Neuronal stem cell (in vitro differentiated cells): ENCODE results near the gene SND1.

ENCODE experiments used
- DNase-seq: peaks from one replicate; pipeline ENCODE4 v3.0.0-alpha.2; 2013; ENCODE audit warnings: low spot score
- H2AFZ ChIP-seq: one replicate; pipeline ENCODE4 v1.6.1; 2013; ENCODE audit warnings: mild to moderate bottlenecking, low read length, inconsistent platforms
- H2AK5ac ChIP-seq: 2 replicates; pipeline ENCODE4 v1.6.1; 2013; ENCODE audit warnings: low read depth, mild to moderate bottlenecking, inconsistent platforms, low read length, moderate library complexity, mixed read lengths
- H2BK120ac ChIP-seq: 2 replicates; pipeline ENCODE4 v1.6.1; 2013; ENCODE audit warnings: low read depth, mild to moderate bottlenecking, inconsistent platforms, low read length, moderate library complexity, mixed read lengths
- H2BK12ac ChIP-seq: one replicate; pipeline ENCODE4 v1.6.1; 2013; ENCODE audit warnings: low read length, inconsistent platforms
- H2BK15ac ChIP-seq: 2 replicates; pipeline ENCODE4 v1.6.1; 2013; ENCODE audit warnings: mild to moderate bottlenecking, low read length, inconsistent platforms, mixed read lengths
- H2BK5ac ChIP-seq: one replicate; pipeline ENCODE4 v1.6.1; 2013; ENCODE audit warnings: inconsistent platforms, mild to moderate bottlenecking, low read length, moderate library complexity
- H3K14ac ChIP-seq: one replicate; pipeline ENCODE4 v1.6.1; 2013; ENCODE audit warnings: low read length, inconsistent platforms
- H3K18ac ChIP-seq: 2 replicates; pipeline ENCODE4 v1.6.1; 2013; ENCODE audit warnings: low read length, inconsistent platforms
- H3K23ac ChIP-seq: 2 replicates; pipeline ENCODE4 v1.6.1; 2013; ENCODE audit warnings: low read depth, mild to moderate bottlenecking, mixed read lengths, low read length, inconsistent platforms; ENCODE audit not compliant: poor library complexity
- H3K27ac ChIP-seq: replicated peaks from 3 replicates; pipeline ENCODE4 v1.5.1; 2013; ENCODE audit warnings: low read length, inconsistent platforms
- H3K27me3 ChIP-seq, 3 experiments: 2 replicates each; pipeline ENCODE4 v1.6.1; 2013; ENCODE audit warnings: low read length in 3 of 3, mild to moderate bottlenecking in 2 of 3, inconsistent platforms in 1 of 3, low read depth in 1 of 3, mixed read lengths in 1 of 3, moderate library complexity in 1 of 3; ENCODE audit not compliant: control insufficient read depth in 3 of 3, insufficient read depth in 3 of 3
- H3K36me3 ChIP-seq, 2 donors: replicated peaks in 1 of 2; 2 replicates each; pipeline ENCODE4 v1.6.1; 2013; ENCODE audit warnings: low read length in 2 of 2; ENCODE audit not compliant: control insufficient read depth in 2 of 2, insufficient read depth in 2 of 2
- H3K4ac ChIP-seq: 2 replicates; pipeline ENCODE4 v1.6.1; 2013; ENCODE audit warnings: inconsistent platforms, mild to moderate bottlenecking, low read length, moderate library complexity
- H3K4me1 ChIP-seq, 2 donors: 1 replicate in 1 of 2; 2 replicates in 1 of 2; pipeline ENCODE4 v1.6.1; 2013; ENCODE audit warnings: low read length in 2 of 2, low read depth in 1 of 2; ENCODE audit not compliant: control insufficient read depth in 2 of 2, insufficient read depth in 1 of 2
- H3K4me2 ChIP-seq: one replicate; pipeline ENCODE4 v1.6.1; 2013; ENCODE audit warnings: mild to moderate bottlenecking, low read length, inconsistent platforms; ENCODE audit not compliant: insufficient read depth, poor library complexity, severe bottlenecking
- H3K4me3 ChIP-seq, 2 donors: 2 replicates each; pipeline ENCODE4 v1.5.1; 2013; ENCODE audit warnings: low read length in 2 of 2, mild to moderate bottlenecking in 2 of 2, inconsistent platforms in 1 of 2, moderate library complexity in 1 of 2
- H3K79me1 ChIP-seq: one replicate; pipeline ENCODE4 v1.6.1; 2013; ENCODE audit warnings: low read depth, mild to moderate bottlenecking, inconsistent platforms, low read length, moderate library complexity
- H3K9ac ChIP-seq: one replicate; pipeline ENCODE4 v1.6.1; 2013; ENCODE audit warnings: mild to moderate bottlenecking, low read depth, low read length, inconsistent platforms; ENCODE audit not compliant: poor library complexity
- H3K9me3 ChIP-seq, 2 donors: replicated peaks in 1 of 2; 2 replicates each; pipeline versions ENCODE3 to v1.6.1; 2013; ENCODE audit warnings: low read length in 2 of 2, mild to moderate bottlenecking in 2 of 2, inconsistent platforms in 1 of 2, low read depth in 1 of 2, mixed read lengths in 1 of 2, moderate library complexity in 1 of 2; ENCODE audit not compliant: control insufficient read depth in 2 of 2, insufficient read depth in 1 of 2
- H4K8ac ChIP-seq: one replicate; pipeline ENCODE4 v1.6.1; 2013; ENCODE audit warnings: low read depth, mild to moderate bottlenecking, inconsistent platforms, low read length, moderate library complexity
- H4K91ac ChIP-seq: one replicate; pipeline ENCODE4 v1.6.1; 2013; ENCODE audit warnings: low read length, low read depth, mild to moderate bottlenecking, inconsistent platforms; ENCODE audit not compliant: poor library complexity
- WGBS, 2 donors: extraction: QIAGEN DNeasy Blood & Tissue Kit; methylation state at CpG; one replicate each; pipeline ENCODE4 v1.1.7; 2013; ENCODE audit warnings: missing lambda C conversion rate in 2 of 2, mixed read lengths in 1 of 2; ENCODE audit not compliant: insufficient read length in 2 of 2, insufficient replicate concordance in 1 of 2; ENCODE audit errors: extremely low coverage in 2 of 2; 5-methylcytosine and 5-hydroxymethylcytosine counted together

The SND1 gene

DNA sequence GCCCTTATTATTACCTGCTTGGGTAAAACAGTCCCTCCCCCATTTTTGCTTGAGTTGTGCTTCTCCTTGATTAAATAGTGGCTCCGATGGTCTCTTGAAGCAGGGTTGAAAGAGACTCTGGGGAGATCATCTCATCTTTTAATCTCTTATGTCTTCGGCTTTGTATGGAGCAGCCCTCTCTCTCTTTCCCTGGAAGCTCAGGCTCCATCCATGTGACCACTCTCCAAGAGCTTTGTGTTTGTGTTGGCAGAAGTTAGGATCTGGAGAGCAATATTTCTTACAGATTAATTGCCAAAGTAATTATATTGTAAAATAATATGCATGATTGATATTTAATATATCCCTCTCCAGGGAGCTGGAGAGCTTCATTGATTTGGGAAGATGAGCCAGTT, 302.4 kb downstream of the SND1 start:
- Histone ChIP-seq H3K27me3 (no peaks in the 10 kb centered on the region), H3K36me3 (peaks cover 0 to 1% of the 10 kb centered on the region in 2 donors), H3K79me1 (no peaks in the 10 kb centered on the region), H3K4me2 (no peak overlapping the region), H3K9me3 (no peaks in the 10 kb centered on the region), H3K14ac (no peak overlapping the region), H4K91ac (no peak overlapping the region), H2AFZ (no peak overlapping the region), H3K18ac (no peak overlapping the region), H3K4ac (no peak overlapping the region), H2BK15ac (no peak overlapping the region), H3K4me3 (no peak overlapping the region), H2BK12ac (no peak overlapping the region), H2BK5ac (no peak overlapping the region), H3K9ac (no peak overlapping the region), H2BK120ac (no peak overlapping the region), H4K8ac (no peak overlapping the region), H3K23ac (no peak overlapping the region), H3K27ac (no peak overlapping the region), H3K4me1 (peaks cover 11 to 16% of the 10 kb centered on the region in 2 donors), H2AK5ac (no peak overlapping the region)
- WGBS, 2 donors = no CpG with 5 or more reads among the region's 2 CpGs
- no peak for DNase-seq

GRCh38 chr7:127955051-127955531, 303.1 kb downstream of the SND1 start:
- Histone ChIP-seq H3K18ac (no peak overlapping the region), H3K36me3 (peaks cover 0 to 9% of the 10 kb centered on the region in 2 donors), H3K4me3 (no peak overlapping the region), H2AFZ (no peak overlapping the region), H3K9me3 (no peaks in the 10 kb centered on the region), H3K23ac (no peak overlapping the region), H3K4me1 (peaks cover 5 to 11% of the 10 kb centered on the region in 2 donors), H3K27ac (no peak overlapping the region), H2AK5ac (no peak overlapping the region), H3K9ac (no peak overlapping the region), H2BK15ac (no peak overlapping the region), H4K8ac (no peak overlapping the region), H3K4me2 (no peak overlapping the region), H3K79me1 (no peaks in the 10 kb centered on the region), H3K4ac (no peak overlapping the region), H2BK12ac (no peak overlapping the region), H2BK120ac (no peak overlapping the region), H3K27me3 (no peaks in the 10 kb centered on the region), H4K91ac (no peak overlapping the region), H3K14ac (no peak overlapping the region), H2BK5ac (no peak overlapping the region)
- DNase-seq = no peak
- WGBS, 2 donors = no CpG with 5 or more reads among the region's 7 CpGs

DNA sequence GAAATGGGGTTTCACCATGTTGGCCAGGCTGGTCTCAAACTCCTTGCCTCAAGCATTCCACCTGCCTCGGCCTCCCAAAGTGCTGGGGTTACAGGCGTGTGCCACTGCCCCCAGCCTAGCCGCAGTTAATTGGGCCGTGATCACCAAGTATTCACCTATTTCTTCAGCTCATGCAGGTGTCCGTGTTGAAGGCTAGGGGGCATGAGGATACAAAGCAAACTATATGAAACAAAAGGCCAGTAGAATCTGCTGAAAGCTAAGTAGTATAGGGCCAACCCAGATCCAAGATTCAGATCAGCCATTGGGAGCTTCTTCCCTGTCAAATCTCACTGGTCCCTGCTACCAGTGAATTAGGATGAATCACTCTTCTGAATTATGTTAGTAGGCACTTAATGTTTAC, 305.9 kb downstream of the SND1 start:
- peaks cover 5 to 11% of the 10 kb centered on the region in 2 donors for H3K4me1 ChIP-seq
- no peak overlapping the region for H2BK120ac ChIP-seq
- no peaks in the 10 kb centered on the region for H3K9me3 ChIP-seq
- no peak overlapping the region for H2BK5ac ChIP-seq
- no peak overlapping the region for H3K4me2 ChIP-seq
- no peaks in the 10 kb centered on the region for H3K79me1 ChIP-seq
- H3K4ac ChIP-seq = no peak overlapping the region
- H2AFZ ChIP-seq = no peak overlapping the region
- no peak overlapping the region for H3K4me3 ChIP-seq
- no peak overlapping the region for H3K23ac ChIP-seq
- no CpG with 5 or more reads among the region's 5 CpGs for WGBS, 2 donors
- no peak for DNase-seq
- peaks cover 0 to 10% of the 10 kb centered on the region in 2 donors for H3K36me3 ChIP-seq
- no peak overlapping the region for H4K91ac ChIP-seq
- H3K18ac ChIP-seq = no peak overlapping the region
- H3K14ac ChIP-seq = no peak overlapping the region
- H2BK15ac ChIP-seq = no peak overlapping the region
- no peak overlapping the region for H4K8ac ChIP-seq
- H3K27me3 ChIP-seq = no peaks in the 10 kb centered on the region
- H3K27ac ChIP-seq = no peak overlapping the region
- no peak overlapping the region for H3K9ac ChIP-seq
- no peak overlapping the region for H2AK5ac ChIP-seq
- no peak overlapping the region for H2BK12ac ChIP-seq

DNA sequence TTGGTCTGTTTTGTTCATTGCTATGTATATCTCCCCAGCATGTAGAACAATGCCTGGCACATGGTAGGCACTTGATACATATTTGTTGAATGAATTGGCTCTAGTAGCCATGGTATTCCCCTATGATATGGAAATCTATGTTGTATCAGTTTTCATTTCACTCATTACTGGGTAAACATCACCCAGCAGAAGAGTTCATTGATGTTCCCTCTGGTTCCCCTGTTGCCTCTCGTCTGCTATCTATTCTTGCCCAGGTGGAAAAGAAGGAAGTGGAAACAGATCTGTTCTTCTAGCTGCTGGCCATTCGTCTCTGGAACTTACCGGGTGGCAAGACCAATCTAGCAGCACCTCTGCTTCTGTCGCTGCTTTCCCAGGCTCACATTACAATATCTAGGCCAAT, 307.8 kb downstream of the SND1 start:
- H3K23ac ChIP-seq = no peak overlapping the region
- no CpG with 5 or more reads among the region's 4 CpGs for WGBS, 2 donors
- no peak overlapping the region for H4K91ac ChIP-seq
- no peak overlapping the region for H2AFZ ChIP-seq
- no peak overlapping the region for H2BK12ac ChIP-seq
- H2AK5ac ChIP-seq = no peak overlapping the region
- H4K8ac ChIP-seq = no peak overlapping the region
- no peak overlapping the region for H2BK5ac ChIP-seq
- H2BK15ac ChIP-seq = no peak overlapping the region
- peaks cover 0 to 10% of the 10 kb centered on the region in 2 donors for H3K36me3 ChIP-seq
- no peak overlapping the region for H3K14ac ChIP-seq
- H3K9me3 ChIP-seq = no peaks in the 10 kb centered on the region
- no peak overlapping the region for H3K27ac ChIP-seq
- no peak overlapping the region for H3K4me2 ChIP-seq
- no peak overlapping the region for H2BK120ac ChIP-seq
- no peak overlapping the region for H3K9ac ChIP-seq
- no peaks in the 10 kb centered on the region for H3K27me3 ChIP-seq
- no peaks in the 10 kb centered on the region for H3K79me1 ChIP-seq
- H3K4ac ChIP-seq = no peak overlapping the region
- no peak for DNase-seq
- peaks cover 0 to 3% of the 10 kb centered on the region in 2 donors for H3K4me1 ChIP-seq
- H3K4me3 ChIP-seq = no peak overlapping the region
- H3K18ac ChIP-seq = no peak overlapping the region
